ENCODE data around the gene BCL2. TPM values are rescaled to one million over a fixed set of nuclear protein-coding genes. Genes with fewer than 3 reads are reported as not detected.
A peak's percentile ranks its signal among the peaks of the same experiment; 100 is the strongest.

Gene BCL2
- total RNA-seq, 4 donors from 2014 or later, result 25.2 to 39.0 (median 36.1) TPM

DNA sequence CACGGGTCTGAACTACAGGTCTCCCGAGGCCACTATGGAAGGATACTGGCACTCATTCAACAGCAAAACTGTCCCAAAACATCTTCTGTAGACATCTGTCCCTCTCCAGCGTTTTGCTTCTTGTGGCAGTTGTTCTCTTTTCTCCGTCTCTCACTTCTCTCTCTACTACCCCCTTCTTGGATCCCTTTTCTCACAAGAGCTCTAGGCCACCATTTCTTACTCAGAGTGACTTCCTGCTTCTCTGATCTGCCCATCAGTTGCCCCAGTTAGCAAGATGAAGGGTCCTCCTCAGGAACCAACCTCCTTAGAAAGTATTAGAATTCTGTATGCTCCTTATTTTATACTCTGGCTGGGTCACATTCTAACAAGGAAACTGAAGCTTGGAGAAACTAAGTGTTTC, 32.6 kb downstream of the BCL2 start:
- TF ChIP-seq POLR2A (IDR thresholded peaks at IDR 0.05; ENCODE audit: low read depth) (no peak), EP300 (IDR thresholded peaks at IDR 0.05) (no peak), POLR2AphosphoS5 (IDR thresholded peaks at IDR 0.05) (no peak), CTCF (IDR thresholded peaks at IDR 0.05) (no peak)
- 81% methylated on average over 4 of the region's 4 CpGs for WGBS
- Histone ChIP-seq H3K36me3 (no peaks in the 10 kb centered on the region), H3K9me3 (no peaks in the 10 kb centered on the region), H3K4me3 (no peak overlapping the region), H3K27ac (replicated peaks in 1 of 4) (peak overlapping the region; percentile 41 to 79 (median 62)), H3K4me1 (peaks cover 27 to 100% (median 96%) of the 10 kb centered on the region in 4 donors), H3K27me3 (no peaks in the 10 kb centered on the region)
- DNase-seq (ENCODE audit: extremely low spot score), result peak; percentile 47
- intact Hi-C loops (cut with DNase I), result no loop called here

- Histone ChIP-seq H3K4me3 (no peak overlapping the region), H3K9me3 (no peaks in the 10 kb centered on the region), H3K27me3 (no peaks in the 10 kb centered on the region), H3K4me1 (peaks cover 11 to 100% (median 98%) of the 10 kb centered on the region in 4 donors), H3K36me3 (no peaks in the 10 kb centered on the region), H3K27ac (replicated peaks in 1 of 4) (peak overlapping the region; percentile 63 to 82 (median 76))
- WGBS, result 55% methylated on average over 13 of the region's 14 CpGs
- DNase-seq (ENCODE audit: extremely low spot score), result peak; percentile 66
- intact Hi-C loops (cut with DNase I), result no loop called here
- TF ChIP-seq CTCF (IDR thresholded peaks at IDR 0.05), result no peak
- no peak for TF ChIP-seq POLR2A (IDR thresholded peaks at IDR 0.05; ENCODE audit: low read depth)
- TF ChIP-seq EP300 (IDR thresholded peaks at IDR 0.05), result no peak
- no peak for TF ChIP-seq POLR2AphosphoS5 (IDR thresholded peaks at IDR 0.05)
Measured at GRCh38 chr18:63284827-63285733, 34.5 kb downstream of the BCL2 start.

DNA sequence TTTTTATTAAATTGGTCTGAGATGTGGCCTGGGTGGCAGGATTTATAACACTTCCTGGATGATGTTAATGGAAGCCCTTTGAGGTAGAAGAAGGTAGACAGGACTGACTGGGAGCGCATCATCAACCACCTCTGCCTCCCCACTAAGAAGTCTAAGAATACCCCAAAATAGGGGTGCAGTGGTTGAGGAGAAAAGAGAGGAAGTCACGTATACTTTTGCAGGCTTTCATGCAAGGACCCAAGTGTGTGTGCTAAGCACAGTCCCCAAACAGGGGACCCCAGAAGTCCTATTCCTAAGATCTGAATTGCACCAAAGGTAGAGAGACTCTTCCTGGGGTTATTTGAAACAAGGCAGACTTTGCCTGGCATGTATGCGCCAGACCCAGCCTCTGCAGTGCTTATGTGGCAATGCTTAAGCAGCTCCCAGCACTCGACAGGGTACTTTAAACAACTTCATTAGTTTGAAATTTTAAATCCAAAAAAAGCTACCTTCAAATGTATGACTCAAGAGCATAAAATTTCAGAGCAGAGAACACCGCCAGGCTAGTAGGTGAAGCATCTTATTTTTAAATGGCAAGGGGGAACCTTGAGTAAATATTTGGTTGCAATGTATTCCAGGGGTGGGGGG, 35.3 kb downstream of the BCL2 start:
- H3K27ac ChIP-seq (replicated peaks in 1 of 4), result peak overlapping the region; percentile 63 to 82 (median 76)

More for the DNA sequence above, 35.3 kb downstream of the BCL2 start:
- no peak for TF ChIP-seq POLR2A (IDR thresholded peaks at IDR 0.05; ENCODE audit: low read depth)
- TF ChIP-seq POLR2AphosphoS5 (IDR thresholded peaks at IDR 0.05), result peak; percentile 34 to 59
- TF ChIP-seq CTCF (IDR thresholded peaks at IDR 0.05), result no peak
- Histone ChIP-seq H3K9me3 (no peaks in the 10 kb centered on the region), H3K27me3 (no peaks in the 10 kb centered on the region), H3K36me3 (no peaks in the 10 kb centered on the region), H3K4me1 (peaks cover 11 to 100% (median 97%) of the 10 kb centered on the region in 4 donors), H3K4me3 (no peak overlapping the region)
- intact Hi-C loops (cut with DNase I), result no loop called here
- no peak for DNase-seq (ENCODE audit: extremely low spot score)
- WGBS, result 78% methylated on average over 5 of the region's 5 CpGs
